Activated B cell treated with CpG ODN at 0.5 μM for 24 hours (primary cell): ENCODE measurements around the gene HS6ST1. TPM values are rescaled to one million over a fixed set of nuclear protein-coding genes. Genes with fewer than 3 reads are reported as not detected.

ENCODE experiments used
- ATAC-seq: fragments of 200-7000 bp; cut with Tn5 transposase; one replicate; pipeline ENCODE4 v1.10.0; 2021; ENCODE audit warnings: low read depth, mild to moderate bottlenecking, moderate library complexity
- CTCF ChIA-PET: fragments of 350-600 bp; sonication (Branson Sonifier 250); formaldehyde crosslinking; loops from one replicate; lab custom pipeline; 2021; ENCODE audit warnings: antibody characterized with exemption; lab: Charles Lee
- POLR2A ChIA-PET: fragments of 350-600 bp; sonication (Branson Sonifier 250); formaldehyde crosslinking; loops from one replicate; lab custom pipeline; 2021; ENCODE audit warnings: antibody characterized with exemption; lab: Charles Lee
- DNase-seq: peaks from one replicate; pipeline ENCODE4 v3.0.0; 2022
- H3K27ac Mint-ChIP-seq: one replicate; pipeline ENCODE4 v1.8.0; 2020; ENCODE audit warnings: mixed read lengths
- H3K27me3 Mint-ChIP-seq: one replicate; pipeline ENCODE4 v1.8.0; 2021; ENCODE audit warnings: mixed read lengths
- H3K36me3 Mint-ChIP-seq: one replicate; pipeline ENCODE4 v1.8.0; 2021; ENCODE audit warnings: low read depth, mixed read lengths
- H3K4me1 Mint-ChIP-seq: one replicate; pipeline ENCODE4 v1.8.0; 2021; ENCODE audit warnings: mixed read lengths
- H3K4me3 Mint-ChIP-seq: one replicate; pipeline ENCODE4 v1.8.0; 2020; ENCODE audit warnings: mild to moderate bottlenecking, mixed read lengths
- H3K9me3 Mint-ChIP-seq: one replicate; pipeline ENCODE4 v1.8.0; 2020; ENCODE audit warnings: mixed read lengths
- CTCF ChIP-seq: fragments of 200-600 bp; IDR thresholded peaks from one replicate; pipeline ENCODE4 v1.8.0; 2022; ENCODE audit warnings: antibody characterized with exemption, mild to moderate bottlenecking
- intact Hi-C: fragments of 100-400 bp; cut with micrococcal nuclease; formaldehyde crosslinking; loops from one replicate; pipeline ENCODE4 v1.15.1; 2024
- total RNA-seq: library from RNA; stranded (reverse); gene quantifications from 2 replicates; pipeline ENCODE4 v1.2.3, GENCODE V29; 2022

The HS6ST1 gene
- total RNA-seq, 1 donor from 2014 or later: 16.9 TPM

- TF ChIP-seq CTCF: no peak
- CTCF ChIA-PET: no interaction called here
- intact Hi-C loops: no loop called here
- POLR2A ChIA-PET: no interaction called here
- H3K27me3 Mint-ChIP-seq: peaks cover 3% of the 10 kb centered on the region
- DNase-seq (no peak), ATAC-seq (no peak)
- H3K9me3 Mint-ChIP-seq: peaks cover 18% of the 10 kb centered on the region
- peaks cover 2% of the 10 kb centered on the region for H3K36me3 Mint-ChIP-seq
- H3K27ac Mint-ChIP-seq: no peak overlapping the region
- no peak overlapping the region for H3K4me3 Mint-ChIP-seq
- H3K4me1 Mint-ChIP-seq: no peaks in the 10 kb centered on the region
Observed at GRCh38 chr2:128330583-128330982, 11.9 kb upstream of the HS6ST1 start.

- ChIA-PET CTCF (no interaction called here), POLR2A (no interaction called here)
- no peak for TF ChIP-seq CTCF
- intact Hi-C loops: no loop called here
- DNase-seq (no peak), ATAC-seq (no peak)
- Mint-ChIP-seq H3K4me1 (no peaks in the 10 kb centered on the region), H3K27ac (no peak overlapping the region), H3K36me3 (peaks cover 2% of the 10 kb centered on the region), H3K4me3 (no peak overlapping the region), H3K27me3 (peaks cover 3% of the 10 kb centered on the region), H3K9me3 (peaks cover 18% of the 10 kb centered on the region)
Observed at GRCh38 chr2:128329607-128330006, 10.9 kb upstream of the HS6ST1 start.

GRCh38 chr2:128327180-128327964 is 8.7 kb upstream of the HS6ST1 start:
- no peak for ATAC-seq
- TF ChIP-seq CTCF: no peak
- DNase-seq: no peak
- ChIA-PET CTCF (no interaction called here), POLR2A (interaction anchor here (0.7 kb wide), 1 partner anchor 10 kb away, joined by 8 read pairs; no protein-coding TSS in a partner anchor)
- Mint-ChIP-seq H3K4me3 (no peak overlapping the region), H3K27ac (no peak overlapping the region), H3K27me3 (no peaks in the 10 kb centered on the region), H3K4me1 (no peaks in the 10 kb centered on the region), H3K9me3 (peaks cover 12% of the 10 kb centered on the region), H3K36me3 (no peaks in the 10 kb centered on the region)
- intact Hi-C loops: no loop called here

- peaks cover 4% of the 10 kb centered on the region for H3K4me1 Mint-ChIP-seq
- intact Hi-C loops: no loop called here
- H3K36me3 Mint-ChIP-seq: no peaks in the 10 kb centered on the region
- no peak overlapping the region for H3K27ac Mint-ChIP-seq
- no peak for TF ChIP-seq CTCF
- ChIA-PET CTCF (no interaction called here), POLR2A (interaction anchor here (0.7 kb wide), 1 partner anchor 9 kb away, joined by 8 read pairs; no protein-coding TSS in a partner anchor)
- ATAC-seq (no peak), DNase-seq (no peak)
- peaks cover 2% of the 10 kb centered on the region for H3K9me3 Mint-ChIP-seq
- H3K27me3 Mint-ChIP-seq: no peaks in the 10 kb centered on the region
- no peak overlapping the region for H3K4me3 Mint-ChIP-seq
Observed at GRCh38 chr2:128326346-128326745, 7.7 kb upstream of the HS6ST1 start.

- H3K4me3 Mint-ChIP-seq: no peak overlapping the region
- POLR2A ChIA-PET: no interaction called here
- intact Hi-C loops: no loop called here
Observed at GRCh38 chr2:128325611-128326181, 7.0 kb upstream of the HS6ST1 start.

More at GRCh38 chr2:128325611-128326181, 7.0 kb upstream of the HS6ST1 start:
- TF ChIP-seq CTCF: no peak
- H3K9me3 Mint-ChIP-seq: peaks cover 2% of the 10 kb centered on the region
- CTCF ChIA-PET: no interaction called here
- H3K27ac Mint-ChIP-seq: no peak overlapping the region
- peaks cover 7% of the 10 kb centered on the region for H3K4me1 Mint-ChIP-seq
- DNase-seq: no peak
- no peak for ATAC-seq
- H3K36me3 Mint-ChIP-seq: no peaks in the 10 kb centered on the region
- H3K27me3 Mint-ChIP-seq: no peaks in the 10 kb centered on the region
